ENCODE results near the gene GPX7. TPM values are rescaled to one million over a fixed set of nuclear protein-coding genes. Genes with fewer than 3 reads are reported as not detected.

Gene GPX7
- total RNA-seq, 1 experiment from 2014 or later: 9.9 TPM

GRCh38 chr1:52558941-52559340 lies 43.2 kb upstream of the GPX7 start:
- Mint-ChIP-seq H3K27me3 (ENCODE audit: low read depth) (no peaks in the 10 kb centered on the region), H3K4me1 (peaks cover 15% of the 10 kb centered on the region), H3K36me3 (peaks cover 3% of the 10 kb centered on the region; the same call in 1 of the 2 replicates), H3K27ac (no peak overlapping the region), H3K4me3 (no peak overlapping the region), H3K9me3 (peaks cover 7% of the 10 kb centered on the region)
- ChIA-PET CTCF (interaction anchor here (0.6 kb wide), 1 partner anchor 10 kb away, joined by 4 read pairs; no protein-coding TSS in a partner anchor), POLR2A (interaction anchor here (0.6 kb wide), 1 partner anchor 86 kb away, joined by 3 read pairs; no protein-coding TSS in a partner anchor)
- TF ChIP-seq ATF1 (CRISPR knock-in tag; IDR thresholded peaks at IDR 0.05): no peak
- no peak for TF ChIP-seq ZNF317 (CRISPR knock-in tag; IDR thresholded peaks at IDR 0.05; ENCODE audit: borderline replicate concordance, low read depth)
- no peak for TF ChIP-seq FOXJ3 (CRISPR knock-in tag; IDR thresholded peaks at IDR 0.05; ENCODE audit: borderline replicate concordance)
- TF ChIP-seq IRF1 (CRISPR knock-in tag; IDR thresholded peaks at IDR 0.05): no peak
- TF ChIP-seq, protein P1, sequence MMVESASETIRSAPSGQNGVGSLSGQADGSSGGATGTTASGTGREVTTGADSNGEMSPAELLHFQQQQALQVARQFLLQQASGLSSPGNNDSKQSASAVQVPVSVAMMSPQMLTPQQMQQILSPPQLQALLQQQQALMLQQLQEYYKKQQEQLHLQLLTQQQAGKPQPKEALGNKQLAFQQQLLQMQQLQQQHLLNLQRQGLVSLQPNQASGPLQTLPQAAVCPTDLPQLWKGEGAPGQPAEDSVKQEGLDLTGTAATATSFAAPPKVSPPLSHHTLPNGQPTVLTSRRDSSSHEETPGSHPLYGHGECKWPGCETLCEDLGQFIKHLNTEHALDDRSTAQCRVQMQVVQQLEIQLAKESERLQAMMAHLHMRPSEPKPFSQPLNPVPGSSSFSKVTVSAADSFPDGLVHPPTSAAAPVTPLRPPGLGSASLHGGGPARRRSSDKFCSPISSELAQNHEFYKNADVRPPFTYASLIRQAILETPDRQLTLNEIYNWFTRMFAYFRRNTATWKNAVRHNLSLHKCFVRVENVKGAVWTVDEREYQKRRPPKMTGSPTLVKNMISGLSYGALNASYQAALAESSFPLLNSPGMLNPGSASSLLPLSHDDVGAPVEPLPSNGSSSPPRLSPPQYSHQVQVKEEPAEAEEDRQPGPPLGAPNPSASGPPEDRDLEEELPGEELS (CRISPR knock-in tag; IDR thresholded peaks at IDR 0.05): no peak
- no peak for TF ChIP-seq NR3C1 (CRISPR knock-in tag; conservative IDR thresholded peaks at IDR 0.05; ENCODE audit: low read depth)
- TF ChIP-seq ERG (CRISPR knock-in tag; IDR thresholded peaks at IDR 0.05): no peak
- no peak for TF ChIP-seq ZNF138 (CRISPR knock-in tag; conservative IDR thresholded peaks at IDR 0.05)
- TF ChIP-seq, protein P2, sequence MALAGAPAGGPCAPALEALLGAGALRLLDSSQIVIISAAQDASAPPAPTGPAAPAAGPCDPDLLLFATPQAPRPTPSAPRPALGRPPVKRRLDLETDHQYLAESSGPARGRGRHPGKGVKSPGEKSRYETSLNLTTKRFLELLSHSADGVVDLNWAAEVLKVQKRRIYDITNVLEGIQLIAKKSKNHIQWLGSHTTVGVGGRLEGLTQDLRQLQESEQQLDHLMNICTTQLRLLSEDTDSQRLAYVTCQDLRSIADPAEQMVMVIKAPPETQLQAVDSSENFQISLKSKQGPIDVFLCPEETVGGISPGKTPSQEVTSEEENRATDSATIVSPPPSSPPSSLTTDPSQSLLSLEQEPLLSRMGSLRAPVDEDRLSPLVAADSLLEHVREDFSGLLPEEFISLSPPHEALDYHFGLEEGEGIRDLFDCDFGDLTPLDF (CRISPR knock-in tag; IDR thresholded peaks at IDR 0.05): no peak
- no peak for TF ChIP-seq SOX15 (CRISPR knock-in tag; IDR thresholded peaks at IDR 0.05)
- TF ChIP-seq USF1 (CRISPR knock-in tag; IDR thresholded peaks at IDR 0.05): no peak
- TF ChIP-seq NFYB (CRISPR knock-in tag; conservative IDR thresholded peaks at IDR 0.05; ENCODE audit: low read depth): no peak
- no peak for TF ChIP-seq CBFB (CRISPR knock-in tag; IDR thresholded peaks at IDR 0.05; ENCODE audit: low read depth)
- TF ChIP-seq CREM (CRISPR knock-in tag; IDR thresholded peaks at IDR 0.05): no peak
- no peak for TF ChIP-seq ETV6 (CRISPR knock-in tag; IDR thresholded peaks at IDR 0.05)
- TF ChIP-seq, protein P3, sequence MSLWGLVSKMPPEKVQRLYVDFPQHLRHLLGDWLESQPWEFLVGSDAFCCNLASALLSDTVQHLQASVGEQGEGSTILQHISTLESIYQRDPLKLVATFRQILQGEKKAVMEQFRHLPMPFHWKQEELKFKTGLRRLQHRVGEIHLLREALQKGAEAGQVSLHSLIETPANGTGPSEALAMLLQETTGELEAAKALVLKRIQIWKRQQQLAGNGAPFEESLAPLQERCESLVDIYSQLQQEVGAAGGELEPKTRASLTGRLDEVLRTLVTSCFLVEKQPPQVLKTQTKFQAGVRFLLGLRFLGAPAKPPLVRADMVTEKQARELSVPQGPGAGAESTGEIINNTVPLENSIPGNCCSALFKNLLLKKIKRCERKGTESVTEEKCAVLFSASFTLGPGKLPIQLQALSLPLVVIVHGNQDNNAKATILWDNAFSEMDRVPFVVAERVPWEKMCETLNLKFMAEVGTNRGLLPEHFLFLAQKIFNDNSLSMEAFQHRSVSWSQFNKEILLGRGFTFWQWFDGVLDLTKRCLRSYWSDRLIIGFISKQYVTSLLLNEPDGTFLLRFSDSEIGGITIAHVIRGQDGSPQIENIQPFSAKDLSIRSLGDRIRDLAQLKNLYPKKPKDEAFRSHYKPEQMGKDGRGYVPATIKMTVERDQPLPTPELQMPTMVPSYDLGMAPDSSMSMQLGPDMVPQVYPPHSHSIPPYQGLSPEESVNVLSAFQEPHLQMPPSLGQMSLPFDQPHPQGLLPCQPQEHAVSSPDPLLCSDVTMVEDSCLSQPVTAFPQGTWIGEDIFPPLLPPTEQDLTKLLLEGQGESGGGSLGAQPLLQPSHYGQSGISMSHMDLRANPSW (CRISPR knock-in tag; conservative IDR thresholded peaks at IDR 0.05; ENCODE audit: low read depth): no peak
- ATAC-seq (no peak), DNase-seq (ENCODE audit: low spot score) (no peak)

- H3K36me3 Mint-ChIP-seq: peaks cover 3% of the 10 kb centered on the region; the same call in 1 of the 2 replicates
- TF ChIP-seq HMGA2 (CRISPR knock-in tag; IDR thresholded peaks at IDR 0.05): no peak
- TF ChIP-seq, protein P4, sequence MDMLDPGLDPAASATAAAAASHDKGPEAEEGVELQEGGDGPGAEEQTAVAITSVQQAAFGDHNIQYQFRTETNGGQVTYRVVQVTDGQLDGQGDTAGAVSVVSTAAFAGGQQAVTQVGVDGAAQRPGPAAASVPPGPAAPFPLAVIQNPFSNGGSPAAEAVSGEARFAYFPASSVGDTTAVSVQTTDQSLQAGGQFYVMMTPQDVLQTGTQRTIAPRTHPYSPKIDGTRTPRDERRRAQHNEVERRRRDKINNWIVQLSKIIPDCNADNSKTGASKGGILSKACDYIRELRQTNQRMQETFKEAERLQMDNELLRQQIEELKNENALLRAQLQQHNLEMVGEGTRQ (CRISPR knock-in tag; IDR thresholded peaks at IDR 0.05): no peak
- no peak for TF ChIP-seq IRF1 (CRISPR knock-in tag; IDR thresholded peaks at IDR 0.05)
- TF ChIP-seq NR2C2 (CRISPR knock-in tag; IDR thresholded peaks at IDR 0.05): no peak
- TF ChIP-seq, protein P5, sequence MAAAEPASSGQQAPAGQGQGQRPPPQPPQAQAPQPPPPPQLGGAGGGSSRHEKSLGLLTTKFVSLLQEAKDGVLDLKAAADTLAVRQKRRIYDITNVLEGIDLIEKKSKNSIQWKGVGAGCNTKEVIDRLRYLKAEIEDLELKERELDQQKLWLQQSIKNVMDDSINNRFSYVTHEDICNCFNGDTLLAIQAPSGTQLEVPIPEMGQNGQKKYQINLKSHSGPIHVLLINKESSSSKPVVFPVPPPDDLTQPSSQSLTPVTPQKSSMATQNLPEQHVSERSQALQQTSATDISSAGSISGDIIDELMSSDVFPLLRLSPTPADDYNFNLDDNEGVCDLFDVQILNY (CRISPR knock-in tag; IDR thresholded peaks at IDR 0.05): no peak
- no peak for TF ChIP-seq CREB1 (CRISPR knock-in tag; IDR thresholded peaks at IDR 0.05)
- TF ChIP-seq TP53 (CRISPR knock-in tag; IDR thresholded peaks at IDR 0.05): no peak
- TF ChIP-seq, protein P6, sequence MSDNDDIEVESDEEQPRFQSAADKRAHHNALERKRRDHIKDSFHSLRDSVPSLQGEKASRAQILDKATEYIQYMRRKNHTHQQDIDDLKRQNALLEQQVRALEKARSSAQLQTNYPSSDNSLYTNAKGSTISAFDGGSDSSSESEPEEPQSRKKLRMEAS (CRISPR knock-in tag; IDR thresholded peaks at IDR 0.05): no peak
- no peak for TF ChIP-seq TEAD4 (CRISPR knock-in tag; IDR thresholded peaks at IDR 0.05)
- no peak for TF ChIP-seq NFYB (CRISPR knock-in tag; conservative IDR thresholded peaks at IDR 0.05; ENCODE audit: low read depth)
These were observed 42.3 kb upstream of the GPX7 start for GRCh38 chr1:52559875-52560274.

More at GRCh38 chr1:52559875-52560274, 42.3 kb upstream of the GPX7 start:
- H3K27ac Mint-ChIP-seq: no peak overlapping the region
- peaks cover 7% of the 10 kb centered on the region for H3K9me3 Mint-ChIP-seq
- DNase-seq (ENCODE audit: low spot score) (no peak), ATAC-seq (no peak)
- H3K4me3 Mint-ChIP-seq: no peak overlapping the region
- peaks cover 6% of the 10 kb centered on the region for H3K4me1 Mint-ChIP-seq
- CTCF ChIA-PET: interaction anchor here (0.6 kb wide), 1 partner anchor 11 kb away, joined by 4 read pairs; no protein-coding TSS in a partner anchor
- POLR2A ChIA-PET: interaction anchor here (0.6 kb wide), 1 partner anchor 85 kb away, joined by 3 read pairs; no protein-coding TSS in a partner anchor
- no peaks in the 10 kb centered on the region for H3K27me3 Mint-ChIP-seq (ENCODE audit: low read depth)
